Activated CD8-positive, alpha-beta memory T cell treated with anti-CD3 and anti-CD28 coated beads, Interleukin-2, amount 50 U/mL, for 24 hours (primary cell): ENCODE results near the gene FHIT.
"Not testable (repeated sequence)": the region's sequence is repeated elsewhere in the genome, so short reads cannot be mapped to it uniquely, and the experiment has no call there.

Source experiments
- DNase-seq: peaks from one replicate; pipeline ENCODE4 v3.0.0-alpha.2; 2020; ENCODE audit errors: extremely low read depth

FHIT gene

GRCh38 chr3:61111825-61112224 lies 139.4 kb downstream of the FHIT start:
- no peak for DNase-seq

- no peak for DNase-seq
Observed at GRCh38 chr3:61110576-61110975, 140.7 kb downstream of the FHIT start.

GRCh38 chr3:61108247-61109019 lies 142.8 kb downstream of the FHIT start:
- DNase-seq: no peak

- no peak for DNase-seq
Observed at GRCh38 chr3:61094608-61095007, 156.6 kb downstream of the FHIT start.

- DNase-seq: no peak
Observed at GRCh38 chr3:61093364-61093763, 157.9 kb downstream of the FHIT start.

GRCh38 chr3:61092870-61093269 lies 158.4 kb downstream of the FHIT start:
- no peak for DNase-seq

- no peak for DNase-seq
Observed at GRCh38 chr3:61090389-61091169, 160.7 kb downstream of the FHIT start.

GRCh38 chr3:61087465-61087864 lies 163.8 kb downstream of the FHIT start:
- no peak for DNase-seq

GRCh38 chr3:61081554-61081953 lies 169.7 kb downstream of the FHIT start:
- no peak for DNase-seq

- DNase-seq: no peak
Observed at GRCh38 chr3:61080737-61081445, 170.4 kb downstream of the FHIT start.

- DNase-seq: no peak
Observed at GRCh38 chr3:61078048-61078752, 173.1 kb downstream of the FHIT start.

GRCh38 chr3:61077551-61077950 lies 173.7 kb downstream of the FHIT start:
- no peak for DNase-seq

GRCh38 chr3:61074783-61075182 lies 176.5 kb downstream of the FHIT start:
- DNase-seq: no peak

- DNase-seq: no peak
Observed at GRCh38 chr3:61073566-61074165, 177.6 kb downstream of the FHIT start.

- DNase-seq: no peak
Observed at GRCh38 chr3:61068084-61068483, 183.2 kb downstream of the FHIT start.

GRCh38 chr3:61066800-61067199 lies 184.5 kb downstream of the FHIT start:
- DNase-seq: no peak

GRCh38 chr3:61066222-61066621 lies 185.0 kb downstream of the FHIT start:
- not testable (repeated sequence) for DNase-seq

- no peak for DNase-seq
Observed at GRCh38 chr3:61065451-61066011, 185.7 kb downstream of the FHIT start.

- no peak for DNase-seq
Observed at GRCh38 chr3:61061092-61061723, 190.0 kb downstream of the FHIT start.

GRCh38 chr3:61060411-61060861 lies 190.8 kb downstream of the FHIT start:
- DNase-seq: no peak

GRCh38 chr3:61058836-61059235 lies 192.4 kb downstream of the FHIT start:
- no peak for DNase-seq
